HTERT RPE-1 (cell line): ENCODE results near the gene BDH1.

Experiments used
- in situ Hi-C: fragments of 300-500 bp; cut with MboI; formaldehyde crosslinking; loops from 4 replicates; pipeline ENCODE4 v1.14.3; 2020; ENCODE audit warnings: low sequenced_read_pairs

BDH1 gene

GRCh38 chr3:197507541-197507940 lies 48.2 kb downstream of the BDH1 start:
- in situ Hi-C loops = no loop called here

GRCh38 chr3:197507081-197507480 lies 48.7 kb downstream of the BDH1 start:
- in situ Hi-C loops = no loop called here

- in situ Hi-C loops = no loop called here
These were observed 49.8 kb downstream of the BDH1 start for GRCh38 chr3:197505796-197506548.

- in situ Hi-C loops = no loop called here
These were observed 51.1 kb downstream of the BDH1 start for GRCh38 chr3:197504641-197505121.

GRCh38 chr3:197504229-197504628 lies 51.5 kb downstream of the BDH1 start:
- in situ Hi-C loops = no loop called here

GRCh38 chr3:197503652-197504051 lies 52.1 kb downstream of the BDH1 start:
- in situ Hi-C loops = no loop called here

GRCh38 chr3:197501879-197502620 lies 53.7 kb downstream of the BDH1 start:
- in situ Hi-C loops = no loop called here

- in situ Hi-C loops = no loop called here
These were observed 54.3 kb downstream of the BDH1 start for GRCh38 chr3:197501496-197501878.

GRCh38 chr3:197500812-197501211 lies 55.0 kb downstream of the BDH1 start:
- in situ Hi-C loops = no loop called here

GRCh38 chr3:197499427-197499826 lies 56.3 kb downstream of the BDH1 start:
- in situ Hi-C loops = no loop called here

- in situ Hi-C loops = no loop called here
These were observed 57.1 kb downstream of the BDH1 start for GRCh38 chr3:197498499-197499241.

- in situ Hi-C loops = no loop called here
These were observed 59.0 kb downstream of the BDH1 start for GRCh38 chr3:197496746-197497125.

- in situ Hi-C loops = no loop called here
These were observed 59.6 kb downstream of the BDH1 start for GRCh38 chr3:197495999-197496745.

- in situ Hi-C loops = no loop called here
These were observed 60.3 kb downstream of the BDH1 start for GRCh38 chr3:197495499-197495898.

GRCh38 chr3:197495059-197495455 lies 60.7 kb downstream of the BDH1 start:
- in situ Hi-C loops = no loop called here

- in situ Hi-C loops = no loop called here
These were observed 61.3 kb downstream of the BDH1 start for GRCh38 chr3:197494366-197495058.

- in situ Hi-C loops = no loop called here
These were observed 62.7 kb downstream of the BDH1 start for GRCh38 chr3:197493049-197493448.

- in situ Hi-C loops = no loop called here
These were observed 63.7 kb downstream of the BDH1 start for GRCh38 chr3:197491923-197492664.

GRCh38 chr3:197491478-197491877 lies 64.3 kb downstream of the BDH1 start:
- in situ Hi-C loops = no loop called here
